HG02970 (cell line): Measurements from ENCODE around the gene SNX13.

Experiments
- ATAC-seq: cut with Tn5 transposase; IDR thresholded peaks from one replicate; pipeline ENCODE4 v1.9.1; 2021; ENCODE audit warnings: mild to moderate bottlenecking, moderate library complexity, moderate number of reproducible peaks; ENCODE audit not compliant: unreplicated experiment, low FRiP score

The SNX13 gene

DNA sequence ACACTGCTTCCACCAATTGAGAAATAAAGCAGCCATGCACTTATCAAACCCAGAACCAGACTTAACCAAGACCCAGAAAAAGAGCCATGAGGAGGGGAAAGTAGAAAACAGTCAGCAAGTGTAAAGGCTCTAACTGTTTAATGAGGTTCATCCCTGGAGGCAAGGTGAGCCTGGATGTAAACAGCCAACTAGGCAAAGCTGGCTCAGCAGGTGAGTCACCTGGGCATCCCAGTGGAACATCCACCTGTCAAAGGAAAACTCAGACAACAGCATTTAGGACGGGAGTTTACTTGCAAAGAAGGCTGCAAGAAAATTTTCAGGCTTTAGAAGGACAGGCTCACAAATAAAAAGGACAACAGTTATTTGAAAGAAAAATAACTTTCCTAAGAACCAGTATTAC lies 153.0 kb downstream of the SNX13 start:
- ATAC-seq = no peak

DNA sequence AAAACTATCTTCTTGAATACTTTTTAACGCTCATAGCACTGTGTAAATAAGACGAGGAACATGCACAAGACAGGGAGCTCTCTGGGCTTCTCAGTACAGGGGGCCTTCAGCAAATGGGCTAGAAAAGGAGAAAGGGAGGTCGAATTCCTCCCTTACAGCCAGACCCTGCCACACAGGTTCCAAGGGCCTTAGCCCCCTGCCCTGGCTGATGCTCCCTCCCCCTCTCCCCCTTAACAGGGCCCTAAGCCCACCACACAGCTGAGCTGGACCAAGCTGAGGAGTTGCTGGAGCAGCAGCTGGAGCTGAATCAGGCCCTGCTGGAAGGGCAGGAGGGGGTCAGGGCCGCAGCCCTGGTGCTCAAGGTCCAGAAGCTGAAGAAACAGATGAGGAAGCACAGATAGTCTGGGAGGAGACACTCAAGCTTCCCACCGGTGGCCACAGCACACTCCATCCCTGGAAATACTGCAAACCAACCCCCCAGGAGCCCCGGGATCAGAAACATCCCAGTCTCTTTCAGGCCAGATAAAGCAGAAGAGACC lies 153.9 kb downstream of the SNX13 start:
- ATAC-seq = no peak

DNA sequence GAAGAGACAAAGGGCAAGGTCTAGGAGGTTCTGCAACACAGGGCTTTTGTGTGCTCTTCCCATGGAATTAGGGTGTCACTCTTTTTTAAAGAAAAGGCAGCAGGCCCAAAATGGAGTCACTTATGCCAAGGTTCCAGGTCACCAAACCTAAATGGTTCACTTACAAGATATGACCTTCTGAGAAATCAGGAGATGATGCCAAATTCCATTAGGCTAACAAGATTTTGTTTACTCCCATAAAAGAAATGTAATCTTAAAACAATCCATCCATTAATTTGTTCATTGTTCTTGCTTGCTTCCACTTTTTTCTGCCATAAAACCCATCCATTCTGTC lies 158.1 kb downstream of the SNX13 start:
- ATAC-seq = no peak

DNA sequence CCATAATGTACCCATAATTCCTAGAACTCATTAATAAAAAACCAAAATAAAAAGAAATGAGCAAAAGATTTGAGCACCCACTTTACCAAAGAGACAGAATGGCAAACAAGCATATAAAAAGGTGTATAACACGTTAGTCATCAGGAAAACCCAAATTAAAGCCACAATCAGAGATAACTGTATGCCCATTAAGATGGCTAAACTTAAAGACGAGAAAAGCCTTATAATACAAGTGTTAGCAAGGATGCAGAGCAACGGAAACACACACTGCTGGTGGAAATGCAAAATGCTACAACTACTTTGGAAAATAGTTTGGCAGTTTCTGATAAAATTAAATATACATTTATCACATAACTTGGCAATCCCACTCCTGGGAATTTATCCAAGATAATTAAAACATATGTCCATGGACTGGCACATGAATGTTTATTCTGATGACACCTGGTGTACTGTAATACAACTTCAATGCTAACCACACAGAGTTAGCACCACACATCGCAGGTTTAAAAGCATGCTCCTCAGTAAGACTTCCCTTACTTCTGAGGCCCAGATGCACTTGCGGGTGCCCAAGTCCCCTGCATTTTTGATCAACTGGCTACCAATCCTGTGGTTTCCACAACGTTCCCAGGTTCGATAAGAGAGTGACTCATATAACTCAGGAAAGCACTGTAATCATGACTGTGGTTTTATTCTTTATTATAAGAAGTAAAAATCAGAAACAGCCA lies 158.6 kb downstream of the SNX13 start:
- no peak for ATAC-seq

DNA sequence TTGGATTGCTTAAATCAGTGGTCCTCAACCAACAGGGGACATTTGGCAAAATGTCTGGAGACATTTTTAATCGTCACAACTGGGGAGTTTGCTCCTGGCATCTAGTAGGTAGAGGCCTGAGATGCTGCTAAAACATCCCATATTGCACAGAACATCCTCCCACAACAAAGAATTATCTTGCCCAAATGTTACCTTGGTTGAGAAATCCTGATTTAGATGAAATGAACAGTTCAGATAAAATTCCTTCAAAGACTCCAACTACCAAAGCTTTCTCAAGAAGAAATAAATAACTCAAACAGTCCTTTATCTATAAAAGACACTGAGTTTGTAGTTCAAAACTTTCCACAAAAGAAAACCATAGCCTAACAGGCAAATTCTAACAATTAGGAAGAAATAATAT lies 160.9 kb downstream of the SNX13 start:
- no peak for ATAC-seq

DNA sequence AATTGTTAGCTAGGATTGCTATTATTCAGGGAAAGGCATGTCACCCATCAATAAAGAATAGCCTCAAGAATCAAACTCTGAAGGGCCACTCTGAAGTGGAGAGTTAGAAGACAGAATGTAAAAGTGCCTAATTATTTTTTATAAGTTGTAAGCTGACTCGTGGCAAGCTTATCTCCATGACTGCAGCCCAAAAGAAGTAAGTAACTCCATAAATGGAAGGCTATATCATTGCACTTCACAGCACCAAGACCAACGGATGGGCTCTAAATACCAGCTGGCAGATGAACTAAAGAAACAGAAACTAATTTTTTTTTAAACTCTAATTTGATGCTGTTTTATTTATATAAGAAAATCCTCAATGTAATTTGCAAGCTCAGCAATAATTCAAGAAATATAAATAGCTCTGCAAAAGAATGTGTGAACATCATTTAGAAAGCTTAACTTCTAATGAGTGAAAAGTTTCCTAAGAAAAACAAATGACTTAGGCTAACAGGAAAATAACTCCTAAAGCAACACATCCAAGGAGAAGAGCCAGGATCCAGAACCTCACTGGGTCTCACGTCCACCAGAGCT lies 165.5 kb downstream of the SNX13 start:
- no peak for ATAC-seq

DNA sequence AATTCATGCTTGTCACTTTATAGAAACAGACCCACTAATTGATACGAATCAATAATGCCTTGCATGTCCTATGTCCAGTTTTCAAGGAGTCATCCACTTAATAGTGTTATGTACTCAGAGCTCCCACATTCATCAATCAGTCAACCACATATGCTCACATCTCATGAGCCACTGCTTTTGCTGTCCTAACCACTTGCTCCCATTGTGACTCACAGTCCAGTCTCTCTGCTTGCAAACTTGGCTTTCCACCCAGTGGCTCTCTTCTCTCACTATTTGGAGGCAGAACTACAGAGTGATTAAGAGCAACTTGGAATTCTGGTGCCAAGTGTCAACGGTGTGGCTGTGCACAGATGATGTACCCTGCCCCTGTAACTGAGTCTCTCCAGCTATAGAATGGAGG lies 166.0 kb downstream of the SNX13 start:
- no peak for ATAC-seq

DNA sequence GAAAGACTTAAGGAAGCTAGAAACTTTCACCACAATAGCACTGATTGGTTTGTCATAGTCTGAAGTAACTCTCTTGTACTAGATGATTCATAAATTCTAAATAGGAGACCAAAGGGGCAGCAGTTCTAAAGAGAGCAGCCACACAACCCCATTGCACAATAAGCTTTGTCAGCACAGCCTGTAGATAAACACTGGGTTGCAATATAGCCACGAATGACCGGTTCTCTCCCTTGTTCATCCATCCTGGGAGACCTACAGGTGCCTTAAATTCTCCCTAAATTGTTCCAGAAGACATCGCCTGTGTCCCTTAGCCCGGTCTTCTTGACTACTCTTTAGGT lies 167.0 kb downstream of the SNX13 start:
- ATAC-seq = no peak

DNA sequence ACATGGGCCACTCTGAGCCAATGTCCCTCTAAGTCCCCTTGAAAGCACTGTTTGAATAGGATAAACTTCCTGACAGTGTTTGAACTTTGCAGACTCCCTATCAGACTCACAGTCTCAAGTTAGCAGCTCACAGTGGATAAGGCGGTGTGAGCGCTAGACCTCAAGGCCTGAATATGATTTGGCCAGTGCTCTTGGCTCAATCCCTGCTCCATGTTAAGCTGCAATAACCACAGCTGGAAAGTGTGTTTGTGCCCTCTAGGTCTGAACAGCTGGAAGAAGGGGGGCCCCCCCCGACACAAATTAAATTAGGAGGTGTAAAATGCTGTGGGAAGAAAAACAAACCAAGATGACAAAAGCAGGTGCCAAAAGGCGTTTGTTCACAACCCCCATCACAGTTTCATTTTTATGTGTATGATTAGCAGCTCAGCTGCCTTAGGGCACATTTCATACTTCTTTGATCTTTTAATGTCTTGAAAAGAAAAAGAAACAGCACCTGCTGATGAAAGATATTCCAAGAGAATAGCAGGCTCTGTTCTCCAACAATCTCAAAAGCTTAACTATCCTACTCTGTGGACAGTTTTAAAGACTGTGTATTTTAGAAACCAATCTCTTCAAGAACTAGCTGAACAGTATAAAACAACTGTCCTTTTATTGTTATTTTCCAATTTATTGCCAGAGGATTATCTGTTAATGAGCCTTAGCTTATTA lies 167.6 kb downstream of the SNX13 start:
- no peak for ATAC-seq

DNA sequence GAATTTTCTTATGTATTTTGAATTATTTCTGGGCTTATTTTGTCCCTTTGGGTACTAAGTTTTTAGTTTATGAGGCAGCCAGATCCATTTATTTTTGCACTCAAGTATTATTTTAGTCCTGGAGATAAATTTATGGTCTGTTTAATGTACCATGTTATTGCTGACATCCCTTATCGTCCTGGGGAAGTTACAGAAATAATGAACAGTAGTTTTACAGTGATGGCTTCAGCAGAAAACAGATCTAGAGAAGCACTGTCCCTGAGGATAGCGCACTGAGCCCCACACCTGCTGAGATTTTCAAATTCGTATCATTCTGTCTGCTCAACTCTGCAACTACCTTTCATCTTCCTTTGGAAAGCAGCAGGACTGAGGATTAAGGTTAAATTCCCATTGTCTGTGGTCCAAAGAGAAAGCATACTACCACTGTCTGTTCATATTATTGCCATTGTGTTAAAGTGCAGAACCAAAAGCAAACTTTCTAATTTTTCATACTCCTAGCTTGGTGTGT lies 168.3 kb downstream of the SNX13 start:
- ATAC-seq = no peak

DNA sequence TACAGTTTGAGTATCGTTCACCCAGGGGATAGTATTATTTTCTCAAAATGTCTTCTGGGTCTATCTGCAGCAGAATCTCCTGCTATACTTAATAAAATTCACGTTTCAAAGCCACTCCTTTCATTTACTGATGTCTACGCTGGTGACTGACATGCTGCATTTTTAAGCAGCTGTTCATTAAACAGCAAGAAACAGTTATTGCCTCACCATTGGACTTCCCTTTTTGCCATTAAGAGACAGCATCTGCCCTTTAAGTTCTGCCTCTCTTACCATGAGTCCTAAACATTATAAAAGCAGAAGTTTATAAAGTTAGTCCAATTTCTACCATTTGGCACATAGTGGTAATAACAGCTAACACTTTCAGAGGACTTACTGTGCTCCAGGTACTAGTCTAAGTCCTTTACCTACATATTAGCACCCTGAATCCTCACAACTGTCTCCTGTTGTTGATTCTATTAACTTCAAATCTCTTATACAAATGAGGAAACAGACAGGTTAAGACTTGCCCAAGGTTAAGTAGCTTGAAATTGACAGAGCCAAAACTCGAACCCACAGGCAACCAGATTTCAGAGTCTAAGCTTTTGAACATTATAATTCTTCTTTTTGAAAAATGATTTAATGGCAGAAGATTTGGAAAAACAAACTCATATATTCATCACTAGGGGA lies 169.5 kb downstream of the SNX13 start:
- no peak for ATAC-seq

DNA sequence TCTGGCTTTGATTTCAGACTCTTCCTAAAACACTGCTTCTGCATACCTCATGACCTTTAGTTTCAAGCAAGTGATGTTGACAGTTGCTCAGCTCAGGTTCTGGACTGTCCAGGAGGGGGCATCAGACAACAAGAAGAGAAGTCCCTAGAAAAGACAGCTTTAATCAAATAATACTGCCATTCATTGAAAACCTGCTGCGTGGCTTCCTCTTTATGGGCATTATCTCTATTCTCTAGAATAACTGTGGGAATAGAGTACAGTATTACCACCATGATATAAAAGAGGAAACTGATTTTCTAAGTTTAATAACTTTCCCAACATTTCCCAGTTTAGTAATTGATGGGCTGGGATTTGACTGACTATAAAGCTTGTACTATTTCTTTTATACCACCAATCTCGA lies 170.4 kb downstream of the SNX13 start:
- ATAC-seq = peak; percentile 52

DNA sequence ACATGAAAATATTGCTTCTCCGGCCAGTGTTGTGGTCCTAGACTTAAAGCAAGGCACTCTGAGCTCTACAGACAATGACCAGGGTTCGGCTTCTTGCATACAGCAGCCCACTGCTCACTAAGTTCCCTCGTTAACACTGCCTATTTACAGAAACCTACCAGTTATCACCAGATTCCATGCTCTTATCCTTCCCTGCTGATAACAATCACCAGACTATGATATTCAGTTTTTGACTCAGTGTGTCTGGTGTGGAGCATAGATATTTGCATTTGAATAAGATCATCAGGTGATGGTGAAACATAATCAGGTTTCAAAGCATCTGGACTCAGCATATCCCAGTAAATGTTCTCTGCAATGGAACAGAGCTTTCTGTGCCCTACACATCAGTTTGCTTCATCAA lies 182.3 kb downstream of the SNX13 start:
- ATAC-seq = no peak

DNA sequence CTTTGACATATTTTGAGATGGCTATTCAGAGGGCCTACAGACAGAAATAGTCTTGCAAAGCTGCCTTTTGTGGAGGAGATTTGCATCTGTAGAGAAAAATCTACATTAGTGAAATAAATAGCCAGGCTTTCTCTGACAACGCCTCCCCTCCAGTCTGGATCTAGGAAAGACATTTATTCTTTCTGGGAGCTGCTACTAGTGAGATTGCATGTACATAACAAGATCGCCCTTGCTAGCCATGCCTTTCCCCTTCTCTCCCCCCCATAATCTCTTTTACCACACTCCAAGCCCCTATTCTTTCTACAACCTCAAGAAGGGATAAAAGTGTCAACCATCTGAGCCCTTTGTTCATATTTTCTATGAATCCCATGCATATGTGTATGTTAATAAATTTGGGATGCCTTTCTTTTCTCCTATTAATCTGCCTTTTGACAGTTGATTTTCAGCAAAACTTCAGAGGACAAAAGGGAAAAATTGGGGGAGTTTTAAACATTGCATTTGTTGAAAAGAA lies 194.2 kb downstream of the SNX13 start:
- ATAC-seq = no peak

DNA sequence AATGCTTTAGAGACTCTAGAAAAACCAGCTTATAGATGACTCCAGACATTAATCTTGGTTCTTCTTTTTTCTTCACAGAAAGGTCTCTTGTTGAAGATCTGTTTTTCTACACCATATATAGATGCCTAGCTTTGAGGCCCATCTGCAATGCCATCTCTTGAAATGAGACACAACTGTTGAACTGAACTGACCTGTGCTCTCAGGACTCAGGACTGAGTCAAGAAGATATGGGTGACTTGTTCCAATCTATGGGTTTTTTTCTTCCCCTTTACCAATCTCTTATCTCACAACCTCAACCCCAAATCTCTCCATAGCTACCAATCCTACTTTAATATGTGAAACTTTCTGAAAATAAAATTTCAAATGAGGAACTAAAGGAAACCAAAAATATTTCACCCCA lies 194.7 kb downstream of the SNX13 start:
- ATAC-seq = no peak

DNA sequence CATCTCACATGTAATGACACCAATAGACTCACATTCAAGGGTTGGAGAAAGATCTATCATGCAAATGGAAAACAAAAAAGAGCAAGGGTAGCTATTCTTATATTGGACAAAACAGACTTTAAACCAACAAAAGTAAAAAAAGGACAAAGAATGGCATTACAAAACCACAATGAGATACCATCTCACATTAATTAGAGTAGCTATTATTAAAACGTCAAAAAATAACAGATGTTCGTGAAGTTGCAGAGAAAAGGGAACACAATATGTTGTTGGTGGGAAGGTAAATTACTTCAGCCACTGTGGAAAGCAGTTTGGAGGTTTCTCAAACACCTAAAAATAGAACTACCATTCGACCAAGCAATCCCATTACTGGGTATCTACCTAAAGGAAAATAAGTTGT lies 197.0 kb downstream of the SNX13 start:
- ATAC-seq = no peak

DNA sequence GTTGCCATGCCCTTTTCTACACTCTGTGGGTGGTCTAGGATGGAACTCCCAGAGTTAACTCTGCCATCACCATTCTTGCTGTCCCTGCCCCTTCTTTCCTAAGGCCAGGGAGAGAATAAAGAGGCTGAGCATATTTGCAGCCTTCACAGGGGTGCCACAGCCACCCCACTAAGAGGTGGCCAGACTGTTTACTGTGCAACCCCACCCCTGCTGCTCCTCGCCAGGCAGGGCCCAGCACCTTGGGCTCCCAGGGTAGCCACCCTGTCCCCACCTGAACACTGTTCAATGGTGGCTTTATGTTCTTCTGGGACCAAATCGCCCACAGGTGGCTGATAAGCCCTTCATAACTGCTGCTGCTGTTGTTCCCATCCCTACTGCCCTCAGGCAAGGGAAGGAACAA lies 198.9 kb downstream of the SNX13 start:
- no peak for ATAC-seq
